ENCODE measurements around the gene CD200.

DNA sequence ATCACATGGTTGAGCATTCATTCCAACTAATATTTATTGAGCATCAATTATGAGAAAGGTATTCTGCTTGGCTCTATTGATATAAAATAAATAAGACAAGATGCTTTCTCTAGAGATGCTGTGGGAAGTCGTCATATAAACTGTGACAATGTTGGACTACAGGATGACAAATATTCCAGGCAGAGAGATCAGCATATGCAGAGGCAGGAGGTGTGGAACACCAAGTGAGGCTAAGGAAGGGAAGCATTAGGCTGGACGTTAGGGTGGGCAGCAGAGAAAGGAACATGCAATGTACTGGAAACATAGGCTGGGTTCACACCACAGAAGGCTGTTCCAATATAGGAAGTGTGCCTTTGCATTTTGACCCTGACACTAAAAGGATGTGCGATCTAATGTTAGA, 38.6 kb downstream of the CD200 start:
- TF ChIP-seq EZH2 (IDR thresholded peaks at IDR 0.05; ENCODE audit: insufficient read depth, poor library complexity, severe bottlenecking) (no peak), EZH2phosphoT487 (IDR thresholded peaks at IDR 0.05; ENCODE audit: insufficient read depth, low read depth) (no peak)

Data from GM23248 (cell line).